Chondrocyte (in vitro differentiated cells): ENCODE measurements around the gene KCNJ1. TPM values are rescaled to one million over a fixed set of nuclear protein-coding genes. Genes with fewer than 3 reads are reported as not detected.

Experiments
- DNase-seq: peaks from one replicate; pipeline ENCODE4 v3.0.0; 2021; ENCODE audit warnings: mixed read lengths, low spot score
- H3K27ac Mint-ChIP-seq: one replicate; pipeline ENCODE4 v1.8.0; 2021; ENCODE audit warnings: mild to moderate bottlenecking, moderate library complexity, mixed read lengths; ENCODE audit not compliant: unreplicated experiment
- H3K27me3 Mint-ChIP-seq: 2 replicates; pipeline ENCODE4 v1.8.0; 2021; ENCODE audit warnings: low read depth, mixed read lengths
- H3K36me3 Mint-ChIP-seq: 2 replicates; pipeline ENCODE4 v1.8.0; 2021; ENCODE audit warnings: low read depth, mixed read lengths
- H3K4me1 Mint-ChIP-seq: 2 replicates; pipeline ENCODE4 v1.8.0; 2021; ENCODE audit warnings: low read depth, mild to moderate bottlenecking, mixed read lengths
- H3K4me3 Mint-ChIP-seq: one replicate; pipeline ENCODE4 v1.8.0; 2021; ENCODE audit warnings: mild to moderate bottlenecking, moderate library complexity, mixed read lengths; ENCODE audit not compliant: unreplicated experiment
- H3K9me3 Mint-ChIP-seq: 2 replicates; pipeline ENCODE4 v1.8.0; 2021; ENCODE audit warnings: low read depth, mixed read lengths
- total RNA-seq: library from RNA; stranded (reverse); gene quantifications from 3 replicates; pipeline ENCODE4 v1.2.1, GENCODE V29; 2021
- TF ChIP-seq, protein P1 (sequence below): fragments of 200-600 bp; sonication (generic); IDR thresholded peaks from 2 replicates; pipeline ENCODE4 v1.5.0; 2021; ENCODE audit warnings: antibody characterized with exemption, mild to moderate bottlenecking, moderate library complexity

Gene KCNJ1
- total RNA-seq, 1 donor from 2014 or later, result not detected

DNA sequence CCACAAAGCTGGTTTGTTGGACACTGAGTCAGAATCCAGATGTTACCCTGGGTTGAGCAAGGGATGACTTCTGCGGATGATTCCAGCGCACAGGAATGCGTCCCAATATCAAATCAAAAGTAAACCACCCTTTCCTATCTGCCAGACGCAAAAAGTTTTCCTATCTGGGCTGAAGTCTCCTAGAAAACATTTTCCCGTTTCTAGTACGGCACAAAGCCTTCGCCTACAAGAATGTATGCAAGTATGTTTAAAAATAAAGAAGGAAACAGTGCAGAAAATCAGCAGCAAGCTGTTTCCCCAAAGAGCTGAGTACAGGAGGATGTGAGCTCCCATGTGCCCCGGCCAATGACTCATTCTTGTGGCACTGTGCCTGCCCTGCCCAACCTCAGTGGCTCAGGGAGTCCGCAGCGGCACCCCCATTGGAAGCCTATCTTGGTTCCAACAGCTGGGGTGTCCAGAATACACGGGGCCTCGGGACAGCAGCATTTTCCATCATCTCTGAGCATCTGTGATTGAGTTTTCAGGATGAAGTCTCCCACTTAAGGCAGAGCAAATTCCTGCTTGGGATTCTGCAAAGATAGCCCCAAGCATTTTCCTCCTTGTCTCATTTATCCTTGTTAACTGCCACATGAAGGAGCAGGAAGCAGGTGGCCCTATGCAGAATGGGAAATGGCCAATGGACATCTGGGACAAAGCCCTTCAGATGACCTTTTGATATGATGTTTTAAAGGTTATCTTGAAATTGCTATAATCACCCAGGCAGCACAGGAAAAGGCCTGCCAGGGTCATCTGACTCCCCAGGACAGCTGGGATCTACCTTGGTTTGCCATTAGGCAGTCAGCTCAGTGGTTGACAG, 41.5 kb upstream of the KCNJ1 start:
- peak overlapping the region; percentile 0 for H3K4me3 Mint-ChIP-seq
- peaks cover 2% of the 10 kb centered on the region for H3K9me3 Mint-ChIP-seq
- no peak for DNase-seq
- peaks cover 50% of the 10 kb centered on the region for H3K4me1 Mint-ChIP-seq
- H3K36me3 Mint-ChIP-seq, result peaks cover 1% of the 10 kb centered on the region
- TF ChIP-seq, protein P1, sequence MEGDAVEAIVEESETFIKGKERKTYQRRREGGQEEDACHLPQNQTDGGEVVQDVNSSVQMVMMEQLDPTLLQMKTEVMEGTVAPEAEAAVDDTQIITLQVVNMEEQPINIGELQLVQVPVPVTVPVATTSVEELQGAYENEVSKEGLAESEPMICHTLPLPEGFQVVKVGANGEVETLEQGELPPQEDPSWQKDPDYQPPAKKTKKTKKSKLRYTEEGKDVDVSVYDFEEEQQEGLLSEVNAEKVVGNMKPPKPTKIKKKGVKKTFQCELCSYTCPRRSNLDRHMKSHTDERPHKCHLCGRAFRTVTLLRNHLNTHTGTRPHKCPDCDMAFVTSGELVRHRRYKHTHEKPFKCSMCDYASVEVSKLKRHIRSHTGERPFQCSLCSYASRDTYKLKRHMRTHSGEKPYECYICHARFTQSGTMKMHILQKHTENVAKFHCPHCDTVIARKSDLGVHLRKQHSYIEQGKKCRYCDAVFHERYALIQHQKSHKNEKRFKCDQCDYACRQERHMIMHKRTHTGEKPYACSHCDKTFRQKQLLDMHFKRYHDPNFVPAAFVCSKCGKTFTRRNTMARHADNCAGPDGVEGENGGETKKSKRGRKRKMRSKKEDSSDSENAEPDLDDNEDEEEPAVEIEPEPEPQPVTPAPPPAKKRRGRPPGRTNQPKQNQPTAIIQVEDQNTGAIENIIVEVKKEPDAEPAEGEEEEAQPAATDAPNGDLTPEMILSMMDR, result no peak
- H3K27ac Mint-ChIP-seq, result peak overlapping the region; percentile 77
- H3K27me3 Mint-ChIP-seq, result peaks cover 4% of the 10 kb centered on the region

DNA sequence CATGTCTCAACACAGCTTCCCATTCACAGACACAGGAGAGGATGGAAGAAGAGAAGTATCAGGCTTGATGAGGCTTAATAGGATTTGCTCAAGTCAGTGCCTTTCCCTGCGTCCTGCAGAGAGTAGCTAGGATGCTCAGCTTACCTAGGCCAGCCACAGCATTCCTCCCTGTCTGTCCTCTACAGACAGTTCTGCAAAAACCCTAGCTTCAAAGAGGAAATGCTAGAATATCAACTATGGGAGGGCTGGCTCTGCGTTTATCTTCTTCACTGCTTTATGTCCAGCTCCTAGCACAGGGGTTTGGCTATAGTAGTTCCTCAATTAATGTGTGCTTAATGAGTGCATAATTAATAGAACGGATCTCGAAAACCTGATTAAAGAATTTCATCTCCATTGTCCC, 40.5 kb upstream of the KCNJ1 start:
- Mint-ChIP-seq H3K27me3 (no peaks in the 10 kb centered on the region), H3K9me3 (peaks cover 2% of the 10 kb centered on the region), H3K27ac (no peak overlapping the region), H3K4me1 (peaks cover 60% of the 10 kb centered on the region), H3K4me3 (no peak overlapping the region), H3K36me3 (peaks cover 1% of the 10 kb centered on the region)
- TF ChIP-seq, protein P1, result no peak
- DNase-seq, result no peak

DNA sequence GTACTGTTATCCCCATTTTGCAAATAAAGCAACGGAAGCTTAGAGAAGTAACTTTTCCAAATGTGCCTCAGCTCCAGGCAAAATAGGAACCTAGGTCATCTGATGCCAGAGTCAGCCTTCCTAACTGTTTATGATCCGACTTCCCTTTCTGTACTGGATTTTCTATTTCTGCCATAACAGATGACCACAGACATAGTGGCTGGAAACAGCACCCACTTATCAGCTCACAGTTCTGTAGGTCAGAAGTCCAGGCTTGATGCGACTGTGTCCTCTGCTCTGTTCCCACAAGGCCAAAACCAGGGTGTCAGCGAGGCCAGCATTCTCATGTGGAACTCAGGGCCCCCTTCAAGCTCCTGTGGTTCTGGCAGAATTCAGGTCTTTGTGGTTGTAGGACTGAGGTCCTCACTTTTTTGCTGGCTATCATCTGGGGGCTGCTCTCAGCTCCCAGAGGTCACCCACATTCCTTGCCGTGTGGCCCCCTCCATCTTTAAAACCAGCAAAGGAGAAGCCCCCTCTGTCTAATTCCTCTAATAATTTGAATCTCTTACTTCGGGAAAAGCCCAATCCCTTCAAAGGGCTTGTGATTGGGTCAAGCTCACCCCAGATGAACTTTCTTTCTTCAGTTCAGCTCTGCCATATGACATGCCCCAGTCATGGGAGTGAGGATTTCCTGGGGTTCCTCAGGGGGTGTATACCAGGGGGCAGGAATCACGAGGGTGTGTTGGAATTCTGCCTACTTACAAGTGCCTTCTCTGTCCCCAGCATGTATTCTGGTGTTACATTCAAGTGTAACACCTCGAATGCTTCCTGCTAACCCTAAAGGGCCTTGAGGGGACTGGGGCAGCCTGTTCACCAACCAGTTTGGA, 39.3 kb upstream of the KCNJ1 start:
- peaks cover 3% of the 10 kb centered on the region for H3K27me3 Mint-ChIP-seq
- no peak for DNase-seq
- no peak overlapping the region for H3K27ac Mint-ChIP-seq
- peak overlapping the region; percentile 68 for H3K4me3 Mint-ChIP-seq
- H3K4me1 Mint-ChIP-seq, result peaks cover 62% of the 10 kb centered on the region
- H3K9me3 Mint-ChIP-seq, result no peaks in the 10 kb centered on the region
- no peaks in the 10 kb centered on the region for H3K36me3 Mint-ChIP-seq
- TF ChIP-seq, protein P1, result peak; percentile 47

DNA sequence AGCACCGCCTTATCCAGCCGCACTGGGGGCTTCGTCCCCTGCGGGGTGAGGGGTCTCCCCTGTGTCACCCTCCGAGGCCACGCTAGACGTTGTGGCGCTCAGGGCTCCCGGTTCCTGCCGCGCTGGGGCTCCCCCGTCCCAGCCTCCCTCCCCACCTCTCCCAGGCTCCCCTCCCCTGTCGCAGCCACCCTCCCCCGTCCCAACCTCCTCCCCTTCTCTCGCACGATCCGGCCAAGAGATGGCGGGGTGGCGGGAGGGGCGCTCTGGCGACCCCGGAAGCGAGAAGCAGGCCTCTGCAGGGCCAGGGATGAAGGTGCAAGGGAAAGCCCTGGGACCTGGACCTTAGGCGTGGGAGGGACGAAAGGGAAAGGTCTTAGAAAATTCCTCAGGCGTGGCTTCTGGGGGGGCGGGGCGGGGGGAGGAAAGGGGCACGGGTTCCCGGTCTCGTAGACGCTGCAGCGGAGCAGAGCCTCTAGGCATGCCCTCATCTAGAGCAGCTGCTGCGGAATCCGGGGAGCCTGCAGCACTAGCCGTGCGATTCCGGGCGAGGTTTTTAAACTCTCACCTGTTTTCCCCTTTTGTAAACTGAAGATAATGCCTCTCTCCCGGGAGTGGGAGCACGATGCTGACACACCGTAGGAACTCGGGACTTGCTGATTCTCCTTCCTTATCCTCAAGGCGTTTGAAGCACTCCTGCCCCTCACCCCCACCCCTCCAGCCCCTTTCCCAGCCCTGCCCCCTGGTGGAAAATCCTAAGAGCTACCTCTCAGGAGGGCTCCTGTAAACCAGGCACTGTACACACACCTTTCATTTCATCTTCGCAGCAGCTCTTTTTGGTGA, 38.5 kb upstream of the KCNJ1 start:
- peak overlapping the region; percentile 68 for H3K4me3 Mint-ChIP-seq
- peaks cover 60% of the 10 kb centered on the region for H3K4me1 Mint-ChIP-seq
- H3K27me3 Mint-ChIP-seq, result peaks cover 3% of the 10 kb centered on the region
- no peak for DNase-seq
- no peaks in the 10 kb centered on the region for H3K36me3 Mint-ChIP-seq
- H3K27ac Mint-ChIP-seq, result no peak overlapping the region
- TF ChIP-seq, protein P1, result peak; percentile 78
- no peaks in the 10 kb centered on the region for H3K9me3 Mint-ChIP-seq
